ENCODE results near the gene CDC123. TPM values are rescaled to one million over a fixed set of nuclear protein-coding genes. Genes with fewer than 3 reads are reported as not detected.
"Not testable (repeated sequence)": the region's sequence is repeated elsewhere in the genome, so short reads cannot be mapped to it uniquely, and the experiment has no call there.

CDC123 gene
- total RNA-seq, 1 donor from 2014 or later: 30.4 TPM

GRCh38 chr10:12214093-12214492 is 18.1 kb downstream of the CDC123 start:
- TF ChIP-seq POLR2AphosphoS5 (IDR thresholded peaks at IDR 0.05; ENCODE audit: insufficient read depth in 1 of 2, low read depth in 1 of 2) (no peak), POLR2A (IDR thresholded peaks at IDR 0.05) (no peak), CTCF (IDR thresholded peaks at IDR 0.05) (no peak)
- Histone ChIP-seq H3K9me3 (no peaks in the 10 kb centered on the region), H3K27ac (peak overlapping the region; percentile 36), H3K36me3 (peaks cover 0 to 48% of the 10 kb centered on the region in 2 donors), H3K4me1 (peaks cover 14% of the 10 kb centered on the region), H3K27me3 (no peaks in the 10 kb centered on the region), H3K4me3 (no peak overlapping the region)
- intact Hi-C loops (cut with DNase I): no loop called here
- DNase-seq (ENCODE audit: extremely low spot score in 2 of 2): no peak

GRCh38 chr10:12214763-12215218 is 18.8 kb downstream of the CDC123 start:
- DNase-seq (ENCODE audit: extremely low spot score in 2 of 2): no peak
- intact Hi-C loops (cut with DNase I): no loop called here
- H3K27ac ChIP-seq: peak overlapping the region; percentile 36
- TF ChIP-seq POLR2A (IDR thresholded peaks at IDR 0.05) (no peak), CTCF (IDR thresholded peaks at IDR 0.05) (peak in 1 of 3 experiments; percentile 55), POLR2AphosphoS5 (IDR thresholded peaks at IDR 0.05; ENCODE audit: insufficient read depth in 1 of 2, low read depth in 1 of 2) (peak in 1 of 2 donors; percentile 63)
- H3K4me1 ChIP-seq: peaks cover 16% of the 10 kb centered on the region
- H3K27me3 ChIP-seq: no peaks in the 10 kb centered on the region
- no peaks in the 10 kb centered on the region for H3K9me3 ChIP-seq
- H3K4me3 ChIP-seq: no peak overlapping the region
- H3K36me3 ChIP-seq: peaks cover 0 to 44% of the 10 kb centered on the region in 2 donors

GRCh38 chr10:12218991-12219390 is 23.0 kb downstream of the CDC123 start:
- Histone ChIP-seq H3K4me1 (peaks cover 43% of the 10 kb centered on the region), H3K36me3 (peaks cover 0 to 24% of the 10 kb centered on the region in 2 donors), H3K4me3 (no peak overlapping the region), H3K27me3 (no peaks in the 10 kb centered on the region), H3K9me3 (no peaks in the 10 kb centered on the region), H3K27ac (no peak overlapping the region)
- TF ChIP-seq POLR2AphosphoS5 (IDR thresholded peaks at IDR 0.05; ENCODE audit: insufficient read depth in 1 of 2, low read depth in 1 of 2) (no peak), CTCF (IDR thresholded peaks at IDR 0.05) (no peak), POLR2A (IDR thresholded peaks at IDR 0.05) (no peak)
- DNase-seq (ENCODE audit: extremely low spot score in 2 of 2): no peak
- intact Hi-C loops (cut with DNase I): no loop called here

- TF ChIP-seq POLR2A (IDR thresholded peaks at IDR 0.05): no peak
- no peak for TF ChIP-seq CTCF (IDR thresholded peaks at IDR 0.05)
- TF ChIP-seq POLR2AphosphoS5 (IDR thresholded peaks at IDR 0.05; ENCODE audit: insufficient read depth in 1 of 2, low read depth in 1 of 2): no peak
- no peak for DNase-seq (ENCODE audit: extremely low spot score in 2 of 2)
- Histone ChIP-seq H3K4me3 (no peak overlapping the region), H3K27me3 (no peaks in the 10 kb centered on the region), H3K36me3 (peaks cover 0 to 24% of the 10 kb centered on the region in 2 donors), H3K27ac (no peak overlapping the region), H3K4me1 (peaks cover 35% of the 10 kb centered on the region), H3K9me3 (no peaks in the 10 kb centered on the region)
- intact Hi-C loops (cut with DNase I): no loop called here
Measured at GRCh38 chr10:12221323-12222298, 25.6 kb downstream of the CDC123 start.

GRCh38 chr10:12225444-12225843 is 29.5 kb downstream of the CDC123 start:
- Histone ChIP-seq H3K27me3 (no peaks in the 10 kb centered on the region), H3K36me3 (peaks cover 0 to 18% of the 10 kb centered on the region in 2 donors), H3K27ac (no peak overlapping the region), H3K4me3 (no peak overlapping the region), H3K9me3 (no peaks in the 10 kb centered on the region), H3K4me1 (peaks cover 26% of the 10 kb centered on the region)
- intact Hi-C loops (cut with DNase I): no loop called here
- no peak for TF ChIP-seq POLR2AphosphoS5 (IDR thresholded peaks at IDR 0.05; ENCODE audit: insufficient read depth in 1 of 2, low read depth in 1 of 2)
- TF ChIP-seq CTCF (IDR thresholded peaks at IDR 0.05): no peak
- TF ChIP-seq POLR2A (IDR thresholded peaks at IDR 0.05): no peak
- no peak for DNase-seq (ENCODE audit: extremely low spot score in 2 of 2)

GRCh38 chr10:12226438-12226837 is 30.4 kb downstream of the CDC123 start:
- Histone ChIP-seq H3K36me3 (peaks cover 0 to 26% of the 10 kb centered on the region in 2 donors), H3K4me1 (peaks cover 22% of the 10 kb centered on the region)
- DNase-seq (ENCODE audit: extremely low spot score in 2 of 2); H3K9me3 ChIP-seq; H3K4me3 ChIP-seq; H3K27ac ChIP-seq; H3K27me3 ChIP-seq; intact Hi-C loops (cut with DNase I): not testable (repeated sequence)

Measured in vagina (tissue), 2 donors.